Epithelial cell of esophagus (primary cell): Measurements from ENCODE around the gene KLHL3.
A peak's percentile ranks its signal among the peaks of the same experiment; 100 is the strongest.

Experiments
- DNase-seq: peaks from one replicate; pipeline ENCODE4 v3.0.0; 2010; ENCODE audit warnings: low read depth
- H3K4me3 ChIP-seq: 2 replicates; pipeline ENCODE4 v1.5.1; 2011; ENCODE audit warnings: mild to moderate bottlenecking, low read length, control low read depth
- CTCF ChIP-seq: IDR thresholded peaks from 2 replicates; pipeline ENCODE4 v1.5.1; 2011; ENCODE audit warnings: low read depth, mild to moderate bottlenecking, low read length, control low read depth, inconsistent platforms; ENCODE audit not compliant: insufficient read depth; ENCODE audit errors: missing control alignments

The KLHL3 gene

GRCh38 chr5:137636830-137637714 is 98.8 kb downstream of the KLHL3 start:
- no peak for DNase-seq

GRCh38 chr5:137636099-137636498 is 99.8 kb downstream of the KLHL3 start:
- no peak for DNase-seq
- no peak overlapping the region for H3K4me3 ChIP-seq
- no peak for TF ChIP-seq CTCF

More at GRCh38 chr5:137636830-137637714, 98.8 kb downstream of the KLHL3 start:
- no peak overlapping the region for H3K4me3 ChIP-seq
- TF ChIP-seq CTCF, result no peak

- no peak overlapping the region for H3K4me3 ChIP-seq
- DNase-seq, result no peak
- no peak for TF ChIP-seq CTCF
These were observed 100.4 kb downstream of the KLHL3 start for GRCh38 chr5:137635521-137635921.

- DNase-seq, result no peak
- no peak for TF ChIP-seq CTCF
- H3K4me3 ChIP-seq, result no peak overlapping the region
These were observed 102.0 kb downstream of the KLHL3 start for GRCh38 chr5:137633896-137634295.

GRCh38 chr5:137632716-137633115 is 103.2 kb downstream of the KLHL3 start:
- no peak overlapping the region for H3K4me3 ChIP-seq
- TF ChIP-seq CTCF, result no peak
- DNase-seq, result no peak

GRCh38 chr5:137631453-137631852 is 104.4 kb downstream of the KLHL3 start:
- no peak overlapping the region for H3K4me3 ChIP-seq
- no peak for TF ChIP-seq CTCF
- peak; percentile 42 for DNase-seq

- no peak for TF ChIP-seq CTCF
- no peak overlapping the region for H3K4me3 ChIP-seq
- no peak for DNase-seq
These were observed 104.9 kb downstream of the KLHL3 start for GRCh38 chr5:137630972-137631370.
